ENCODE measurements around the gene SEC16A. TPM values are rescaled to one million over a fixed set of nuclear protein-coding genes. Genes with fewer than 3 reads are reported as not detected.
A peak's percentile ranks its signal among the peaks of the same experiment; 100 is the strongest.

SEC16A gene
- total and polyA plus RNA-seq, 8 donors: 51.2 to 79.5 (median 61.3) TPM

- no peak for TF ChIP-seq CTCF (IDR thresholded peaks at IDR 0.05)
- H3K36me3 ChIP-seq: peaks cover 0 to 100% of the 10 kb centered on the region in 2 donors
- no peak for ATAC-seq
- H3K27ac ChIP-seq: peak overlapping the region; percentile 13 to 79
- H3K27me3 ChIP-seq: no peaks in the 10 kb centered on the region
- peaks cover 0 to 20% of the 10 kb centered on the region in 2 donors for H3K4me1 ChIP-seq
- no peaks in the 10 kb centered on the region for H3K9me3 ChIP-seq
- H3K4me3 ChIP-seq: no peak overlapping the region
- intact Hi-C loops (cut with DNase I): no loop called here
- DNase-seq: no peak
Observed at GRCh38 chr9:136509549-136509948, 26.7 kb upstream of the SEC16A start.

GRCh38 chr9:136508729-136509500 is 26.1 kb upstream of the SEC16A start:
- no peak for ATAC-seq
- Histone ChIP-seq H3K36me3 (peaks cover 0 to 100% of the 10 kb centered on the region in 2 donors), H3K4me3 (no peak overlapping the region), H3K27me3 (no peaks in the 10 kb centered on the region), H3K4me1 (peaks cover 0 to 20% of the 10 kb centered on the region in 2 donors), H3K27ac (peak overlapping the region in 1 of 2 donors; percentile 79), H3K9me3 (no peaks in the 10 kb centered on the region)
- TF ChIP-seq CTCF (IDR thresholded peaks at IDR 0.05): no peak
- DNase-seq: no peak
- intact Hi-C loops (cut with DNase I): no loop called here

GRCh38 chr9:136507992-136508375 is 25.1 kb upstream of the SEC16A start:
- H3K27me3 ChIP-seq: no peaks in the 10 kb centered on the region
- H3K4me3 ChIP-seq: no peak overlapping the region
- H3K36me3 ChIP-seq: peaks cover 0 to 100% of the 10 kb centered on the region in 2 donors
- DNase-seq (no peak), ATAC-seq (no peak)
- TF ChIP-seq CTCF (IDR thresholded peaks at IDR 0.05): no peak
- H3K27ac ChIP-seq: no peak overlapping the region
- H3K9me3 ChIP-seq: no peaks in the 10 kb centered on the region
- H3K4me1 ChIP-seq: peaks cover 0 to 15% of the 10 kb centered on the region in 2 donors
- intact Hi-C loops (cut with DNase I): no loop called here

GRCh38 chr9:136507221-136507991 is 24.6 kb upstream of the SEC16A start:
- Histone ChIP-seq H3K27ac (no peak overlapping the region), H3K27me3 (no peaks in the 10 kb centered on the region), H3K36me3 (peaks cover 0 to 100% of the 10 kb centered on the region in 2 donors), H3K4me3 (no peak overlapping the region), H3K9me3 (no peaks in the 10 kb centered on the region), H3K4me1 (peaks cover 0 to 15% of the 10 kb centered on the region in 2 donors)
- ATAC-seq: no peak
- no peak for TF ChIP-seq CTCF (IDR thresholded peaks at IDR 0.05)
- DNase-seq: no peak
- intact Hi-C loops (cut with DNase I): no loop called here

- DNase-seq (no peak), ATAC-seq (no peak)
- no peaks in the 10 kb centered on the region for H3K27me3 ChIP-seq
- no peaks in the 10 kb centered on the region for H3K9me3 ChIP-seq
- H3K4me3 ChIP-seq: no peak overlapping the region
- H3K4me1 ChIP-seq: peaks cover 0 to 14% of the 10 kb centered on the region in 2 donors
- peaks cover 0 to 100% of the 10 kb centered on the region in 2 donors for H3K36me3 ChIP-seq
- intact Hi-C loops (cut with DNase I): no loop called here
- TF ChIP-seq CTCF (IDR thresholded peaks at IDR 0.05): no peak
- H3K27ac ChIP-seq: no peak overlapping the region
Observed at GRCh38 chr9:136506425-136506824, 23.6 kb upstream of the SEC16A start.

Measured in left lung (tissue), 10 donors.